Measurements from ENCODE around the gene SCYL3. TPM values are rescaled to one million over a fixed set of nuclear protein-coding genes. Genes with fewer than 3 reads are reported as not detected.
A peak's percentile ranks its signal among the peaks of the same experiment; 100 is the strongest.

The SCYL3 gene
- total RNA-seq = 10 to 100 TPM; 12.7 to 13.1 TPM
- polyA plus RNA-seq = 13.5 TPM

- Histone ChIP-seq H3K27me3 (ENCODE audit: insufficient read depth, low read length, poor library complexity, severe bottlenecking) (no peaks in the 10 kb centered on the region), H3K27ac (ENCODE audit: low read depth, low read length) (peak within 1 kb of the TSS; percentile 96), H3K9me3 (ENCODE audit: low read length) (no peaks in the 10 kb centered on the region), H3K4me1 (ENCODE audit: insufficient read depth, low read length) (peaks cover 32% of the 10 kb centered on the region), H3K36me3 (ENCODE audit: insufficient read depth, low read length) (no peaks in the 10 kb centered on the region), H3K4me3 (ENCODE audit: low read length) (peak within 1 kb of the TSS; percentile 76)
- POLR2A ChIA-PET = interaction anchor here (0.9 to 2.4 kb wide), 6 partner anchors 9 to 1420 kb away, joined by 3 to 12 read pairs (median 5); partner anchors contain the start of genes FMO4, KIFAP3 and METTL18
- CTCF ChIA-PET = interaction anchor here (0.6 to 2.3 kb wide), 8 partner anchors 9 to 1420 kb away, joined by 3 to 14 read pairs (median 3); partner anchors contain the start of genes FMO4 and METTL18
- Mint-ChIP-seq H3K4me1 (peaks cover 43 to 53% (median 50%) of the 10 kb centered on the region in 3 donors), H3K9me3 (no peaks in the 10 kb centered on the region), H3K36me3 (peaks cover 0 to 16% (median 1%) of the 10 kb centered on the region in 3 donors), H3K27me3 (peaks cover 4 to 17% of the 10 kb centered on the region in 2 donors), H3K27ac (peak within 1 kb of the TSS; percentile 99 to 100 (median 99)), H3K4me3 (peak within 1 kb of the TSS; percentile 82 to 98 (median 91))
- DNase-seq = peak; percentile 79 to 97 (median 94)
These were observed at the start of gene SCYL3 for GRCh38 chr1:169893645-169894423. Gene SCYL3, minus strand, starts transcription at chr1:169893896. Its CDS starts 5,056 bp downstream, at chr1:169888840.

- no peaks in the 10 kb centered on the region for H3K36me3 ChIP-seq (ENCODE audit: insufficient read depth, low read length)
- DNase-seq = no peak
- no peaks in the 10 kb centered on the region for H3K4me1 ChIP-seq (ENCODE audit: insufficient read depth, low read length)
- H3K9me3 Mint-ChIP-seq = no peaks in the 10 kb centered on the region
- CTCF ChIA-PET = no interaction called here
- H3K27me3 ChIP-seq (ENCODE audit: insufficient read depth, low read length, poor library complexity, severe bottlenecking) = no peaks in the 10 kb centered on the region
- no peaks in the 10 kb centered on the region for H3K27me3 Mint-ChIP-seq
- no peak overlapping the region for H3K4me3 ChIP-seq (ENCODE audit: low read length)
- peak overlapping the region in 2 of 8 donors; percentile 9 to 30 for H3K27ac Mint-ChIP-seq
- peaks cover 0 to 18% (median 3%) of the 10 kb centered on the region in 3 donors for H3K36me3 Mint-ChIP-seq
- H3K9me3 ChIP-seq (ENCODE audit: low read length) = no peaks in the 10 kb centered on the region
- no peak overlapping the region for H3K4me3 Mint-ChIP-seq
- POLR2A ChIA-PET = no interaction called here
- no peak overlapping the region for H3K27ac ChIP-seq (ENCODE audit: low read depth, low read length)
- no peaks in the 10 kb centered on the region for H3K4me1 Mint-ChIP-seq
These were observed 48.5 kb upstream of the SCYL3 start for GRCh38 chr1:169941982-169942830.

GRCh38 chr1:169933984-169934725 is 40.5 kb upstream of the SCYL3 start:
- ChIA-PET CTCF (no interaction called here), POLR2A (no interaction called here)
- peaks cover 0 to 1% (median 0%) of the 10 kb centered on the region in 3 donors for H3K36me3 Mint-ChIP-seq
- no peaks in the 10 kb centered on the region for H3K4me1 Mint-ChIP-seq
- no peak for DNase-seq
- H3K27me3 Mint-ChIP-seq = no peaks in the 10 kb centered on the region
- H3K27me3 ChIP-seq (ENCODE audit: insufficient read depth, low read length, poor library complexity, severe bottlenecking) = no peaks in the 10 kb centered on the region
- H3K4me3 ChIP-seq (ENCODE audit: low read length) = no peak overlapping the region
- no peaks in the 10 kb centered on the region for H3K9me3 ChIP-seq (ENCODE audit: low read length)
- H3K27ac Mint-ChIP-seq = no peak overlapping the region
- H3K4me3 Mint-ChIP-seq = no peak overlapping the region
- H3K36me3 ChIP-seq (ENCODE audit: insufficient read depth, low read length) = no peaks in the 10 kb centered on the region
- no peak overlapping the region for H3K27ac ChIP-seq (ENCODE audit: low read depth, low read length)
- H3K9me3 Mint-ChIP-seq = no peaks in the 10 kb centered on the region
- no peaks in the 10 kb centered on the region for H3K4me1 ChIP-seq (ENCODE audit: insufficient read depth, low read length)

GRCh38 chr1:169931795-169932231 is 38.1 kb upstream of the SCYL3 start:
- no peak overlapping the region for H3K27ac ChIP-seq (ENCODE audit: low read depth, low read length)
- H3K36me3 Mint-ChIP-seq = no peaks in the 10 kb centered on the region
- POLR2A ChIA-PET = no interaction called here

GRCh38 chr1:169929210-169929526 is 35.5 kb upstream of the SCYL3 start:
- CTCF ChIA-PET = no interaction called here
- H3K27me3 Mint-ChIP-seq = no peaks in the 10 kb centered on the region
- Histone ChIP-seq H3K27ac (ENCODE audit: low read depth, low read length) (no peak overlapping the region), H3K9me3 (ENCODE audit: low read length) (no peaks in the 10 kb centered on the region), H3K4me3 (ENCODE audit: low read length) (no peak overlapping the region), H3K27me3 (ENCODE audit: insufficient read depth, low read length, poor library complexity, severe bottlenecking) (no peaks in the 10 kb centered on the region), H3K36me3 (ENCODE audit: insufficient read depth, low read length) (no peaks in the 10 kb centered on the region), H3K4me1 (ENCODE audit: insufficient read depth, low read length) (no peaks in the 10 kb centered on the region)
- H3K36me3 Mint-ChIP-seq = peaks cover 0 to 7% (median 0%) of the 10 kb centered on the region in 3 donors
- H3K4me1 Mint-ChIP-seq = peaks cover 7 to 10% (median 9%) of the 10 kb centered on the region in 3 donors
- no peak overlapping the region for H3K27ac Mint-ChIP-seq
- H3K4me3 Mint-ChIP-seq = no peak overlapping the region
- DNase-seq = no peak
- POLR2A ChIA-PET = no interaction called here
- no peaks in the 10 kb centered on the region for H3K9me3 Mint-ChIP-seq

More at GRCh38 chr1:169931795-169932231, 38.1 kb upstream of the SCYL3 start:
- H3K27me3 Mint-ChIP-seq = no peaks in the 10 kb centered on the region
- peaks cover 0 to 4% (median 3%) of the 10 kb centered on the region in 3 donors for H3K4me1 Mint-ChIP-seq
- no peaks in the 10 kb centered on the region for H3K36me3 ChIP-seq (ENCODE audit: insufficient read depth, low read length)
- CTCF ChIA-PET = no interaction called here
- no peak overlapping the region for H3K4me3 ChIP-seq (ENCODE audit: low read length)
- no peaks in the 10 kb centered on the region for H3K9me3 Mint-ChIP-seq
- DNase-seq = no peak
- H3K4me3 Mint-ChIP-seq = no peak overlapping the region
- H3K27me3 ChIP-seq (ENCODE audit: insufficient read depth, low read length, poor library complexity, severe bottlenecking) = no peaks in the 10 kb centered on the region
- no peaks in the 10 kb centered on the region for H3K9me3 ChIP-seq (ENCODE audit: low read length)
- H3K27ac Mint-ChIP-seq = no peak overlapping the region
- H3K4me1 ChIP-seq (ENCODE audit: insufficient read depth, low read length) = no peaks in the 10 kb centered on the region

GRCh38 chr1:169928438-169929209 is 34.9 kb upstream of the SCYL3 start:
- Histone ChIP-seq H3K27ac (ENCODE audit: low read depth, low read length) (no peak overlapping the region), H3K4me1 (ENCODE audit: insufficient read depth, low read length) (no peaks in the 10 kb centered on the region), H3K4me3 (ENCODE audit: low read length) (no peak overlapping the region), H3K36me3 (ENCODE audit: insufficient read depth, low read length) (no peaks in the 10 kb centered on the region), H3K9me3 (ENCODE audit: low read length) (no peaks in the 10 kb centered on the region), H3K27me3 (ENCODE audit: insufficient read depth, low read length, poor library complexity, severe bottlenecking) (no peaks in the 10 kb centered on the region)
- POLR2A ChIA-PET = no interaction called here
- DNase-seq = peak in 2 of 5 donors; percentile 31 to 39
- Mint-ChIP-seq H3K27me3 (no peaks in the 10 kb centered on the region), H3K9me3 (no peaks in the 10 kb centered on the region), H3K36me3 (peaks cover 0 to 7% (median 0%) of the 10 kb centered on the region in 3 donors), H3K4me3 (no peak overlapping the region), H3K4me1 (peaks cover 7 to 10% (median 9%) of the 10 kb centered on the region in 3 donors), H3K27ac (peak overlapping the region in 1 of 8 donors; percentile 54)
- CTCF ChIA-PET = interaction anchor here (0.8 to 1.4 kb wide), 2 partner anchors 35 to 1001 kb away, joined by 3 to 7 read pairs; partner anchors contain the start of gene SCYL3

Measured in CD8-positive, alpha-beta memory T cell (primary cell).